ENCODE results near the gene AGAP2.
A peak's percentile ranks its signal among the peaks of the same experiment; 100 is the strongest.

AGAP2 gene

GRCh38 chr12:57765003-57765697 is 26.6 kb upstream of the AGAP2 start (continued):
- peak; percentile 75 for TF ChIP-seq ZNF335 (tag by site-specific recombination; conservative IDR thresholded peaks at IDR 0.05)
- TF ChIP-seq ZBTB6 (tag by site-specific recombination; IDR thresholded peaks at IDR 0.05), result 0 out of 2 replicates have a peak, but pooled peaks have one; percentile 26
- peak; percentile 12; the same call in 1 of the 2 replicates for TF ChIP-seq ZBTB11 (tag by site-specific recombination; conservative IDR thresholded peaks at IDR 0.05; ENCODE audit: low read depth)
- peak; percentile 48 for TF ChIP-seq ZBTB26 (tag by site-specific recombination; optimal IDR thresholded peaks at IDR 0.05)
- TF ChIP-seq GLIS2 (tag by site-specific recombination; IDR thresholded peaks at IDR 0.05), result peak; percentile 18; the same call in 1 of the 2 replicates
- no peak for TF ChIP-seq ZNF571 (tag by site-specific recombination; IDR thresholded peaks at IDR 0.05)

- peaks cover 0 to 33% of the 10 kb centered on the region in 2 experiments; a peak in 2 of 3 replicates for H3K36me3 ChIP-seq (ENCODE audit: control insufficient read depth in 2 of 2, insufficient read depth in 1 of 2, low read length in 2 of 2)
- ChIA-PET CTCF (interaction anchor here (0.7 to 3.8 kb wide), 3 partner anchors 9 to 141 kb away, joined by 3 to 26 read pairs (median 3); partner anchors contain the start of gene MARCHF9), POLR2A (interaction anchor here (0.8 kb wide), 1 partner anchor 15 kb away, joined by 3 read pairs; no protein-coding TSS in a partner anchor)
- H3K9me3 ChIP-seq (ENCODE audit: control insufficient read depth, insufficient read depth, low read depth, low read length), result no peaks in the 10 kb centered on the region
- no peak for TF ChIP-seq ZNF184 (tag by site-specific recombination; IDR thresholded peaks at IDR 0.05)
- TF ChIP-seq, protein P1, sequence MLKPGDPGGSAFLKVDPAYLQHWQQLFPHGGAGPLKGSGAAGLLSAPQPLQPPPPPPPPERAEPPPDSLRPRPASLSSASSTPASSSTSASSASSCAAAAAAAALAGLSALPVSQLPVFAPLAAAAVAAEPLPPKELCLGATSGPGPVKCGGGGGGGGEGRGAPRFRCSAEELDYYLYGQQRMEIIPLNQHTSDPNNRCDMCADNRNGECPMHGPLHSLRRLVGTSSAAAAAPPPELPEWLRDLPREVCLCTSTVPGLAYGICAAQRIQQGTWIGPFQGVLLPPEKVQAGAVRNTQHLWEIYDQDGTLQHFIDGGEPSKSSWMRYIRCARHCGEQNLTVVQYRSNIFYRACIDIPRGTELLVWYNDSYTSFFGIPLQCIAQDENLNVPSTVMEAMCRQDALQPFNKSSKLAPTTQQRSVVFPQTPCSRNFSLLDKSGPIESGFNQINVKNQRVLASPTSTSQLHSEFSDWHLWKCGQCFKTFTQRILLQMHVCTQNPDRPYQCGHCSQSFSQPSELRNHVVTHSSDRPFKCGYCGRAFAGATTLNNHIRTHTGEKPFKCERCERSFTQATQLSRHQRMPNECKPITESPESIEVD (tag by site-specific recombination; IDR thresholded peaks at IDR 0.05), result no peak
- TF ChIP-seq ZNF658 (tag by site-specific recombination; IDR thresholded peaks at IDR 0.05), result no peak
- TF ChIP-seq ZNF16 (tag by site-specific recombination; IDR thresholded peaks at IDR 0.05; ENCODE audit: low read depth), result no peak
- TF ChIP-seq ZNF791 (tag by site-specific recombination; IDR thresholded peaks at IDR 0.05), result no peak
- TF ChIP-seq ZNF138 (tag by site-specific recombination; IDR thresholded peaks at IDR 0.05; ENCODE audit: borderline replicate concordance), result no peak
- no peak for TF ChIP-seq ZNF747 (tag by site-specific recombination; IDR thresholded peaks at IDR 0.05)
- TF ChIP-seq PRDM1 (tag by site-specific recombination; IDR thresholded peaks at IDR 0.05), result no peak
- no peak for TF ChIP-seq ZNF112 (tag by site-specific recombination; IDR thresholded peaks at IDR 0.05)
- peaks cover 15% of the 10 kb centered on the region for H3K4me1 ChIP-seq (ENCODE audit: control insufficient read depth, insufficient read depth, low read length)
- H3K27ac ChIP-seq (ENCODE audit: extremely low read depth, low read depth, low read length), result no peak overlapping the region
- H3K4me3 ChIP-seq (ENCODE audit: low read depth, low read length), result no peak overlapping the region
These were observed 26.1 kb upstream of the AGAP2 start for GRCh38 chr12:57764662-57765002.
